GM12878 (cell line): ENCODE measurements around the gene GNG12. TPM values are rescaled to one million over a fixed set of nuclear protein-coding genes. Genes with fewer than 3 reads are reported as not detected.

Experiments
- CEBPB ChIP-seq, 2 experiments: fragments of 150-350 bp in 1 of 2; IDR thresholded peaks; 2 replicates each; pipeline ENCODE4 v1.6.1; 2012 to 2014; ENCODE audit warnings: low read depth in 2 of 2, low read length in 2 of 2, borderline replicate concordance in 1 of 2, inconsistent platforms in 1 of 2
- CHD2 ChIP-seq: IDR thresholded peaks from 2 replicates; pipeline ENCODE4 v1.6.1; 2011; ENCODE audit warnings: low read depth, low read length, improper control_type of control experiment, borderline replicate concordance
- CREM ChIP-seq: IDR thresholded peaks from 2 replicates; pipeline ENCODE4 v1.6.1; 2014; ENCODE audit warnings: antibody characterized with exemption, low read depth
- HDAC2 ChIP-seq: fragments of 200-600 bp; sonication (generic); IDR thresholded peaks from 2 replicates; pipeline ENCODE4 v1.6.1; 2017
- RFX5 ChIP-seq: IDR thresholded peaks from 2 replicates; pipeline ENCODE4 v1.6.1; 2011; ENCODE audit warnings: low read depth, low read length, improper control_type of control experiment
- TBL1XR1 ChIP-seq: IDR thresholded peaks from 2 replicates; pipeline ENCODE4 v1.6.1; 2012; ENCODE audit warnings: low read depth, low read length, improper control_type of control experiment
- WRNIP1 ChIP-seq: IDR thresholded peaks from 2 replicates; pipeline ENCODE4 v1.6.1; 2011; ENCODE audit warnings: low read depth, low read length, improper control_type of control experiment, borderline replicate concordance
- ZNF217 ChIP-seq: fragments of 450-650 bp; IDR thresholded peaks from 2 replicates; pipeline ENCODE4 v1.6.1; 2017; ENCODE audit warnings: antibody characterized with exemption, mild to moderate bottlenecking
- polyA plus RNA-seq, 11 experiments: library from polyadenylated mRNA; depleted of rRNA in 4 of 11; unstranded in 6 of 11; stranded (reverse) in 5 of 11; fragments of >200 nt; fragmentation: Nextera tagmentation in 4 of 11; fragmentation: Illumina TruSeq in 1 of 11; extraction: Ambion mirVana in 4 of 11; extraction: Trizol in 1 of 11; gene quantifications; 1 replicate in 1 of 11; 2 replicates in 10 of 11; pipeline versions ENCODE4 v1.2.1 to v1.2.3, GENCODE V29; 2011 to 2016; ENCODE audit warnings: inconsistent platforms in 2 of 11, missing spikeins in 2 of 11, low read depth in 1 of 11
- total RNA-seq, 4 experiments: library from RNA; depleted of rRNA in 3 of 4; stranded (reverse); fragments of >200 nt in 3 of 4; fragmentation: Illumina TruSeq in 1 of 4; extraction: Trizol in 1 of 4; gene quantifications; 2 replicates each; pipeline versions ENCODE4 v1.2.1 to v1.2.3, GENCODE V29; 2013 to 2021
- TF ChIP-seq, protein P1 (sequence below): fragments of 150-350 bp; IDR thresholded peaks from 2 replicates; pipeline ENCODE4 v1.6.1; 2016; ENCODE audit warnings: low read depth, low read length
- TF ChIP-seq, protein P2 (sequence below): fragments of 450-650 bp; IDR thresholded peaks from 2 replicates; pipeline ENCODE4 v1.6.1; 2017; ENCODE audit warnings: mild to moderate bottlenecking, low read depth, inconsistent platforms; ENCODE audit not compliant: poor library complexity, severe bottlenecking
- TF ChIP-seq, protein P3 (sequence below): fragments of 450-650 bp; IDR thresholded peaks from 2 replicates; pipeline ENCODE4 v1.6.1; 2016; ENCODE audit warnings: mild to moderate bottlenecking
- TF ChIP-seq, protein P4 (sequence below): fragments of 450-650 bp; conservative IDR thresholded peaks from 2 replicates; pipeline ENCODE4 v1.6.1; 2017; ENCODE audit warnings: mild to moderate bottlenecking, moderate library complexity

The GNG12 gene
- total and polyA plus RNA-seq, 10 of the 15 experiments (the other 5 are each of a cell fraction or from before 2014, with no cell fraction given): 0.22 to 32.8 (median 0.35) TPM

DNA sequence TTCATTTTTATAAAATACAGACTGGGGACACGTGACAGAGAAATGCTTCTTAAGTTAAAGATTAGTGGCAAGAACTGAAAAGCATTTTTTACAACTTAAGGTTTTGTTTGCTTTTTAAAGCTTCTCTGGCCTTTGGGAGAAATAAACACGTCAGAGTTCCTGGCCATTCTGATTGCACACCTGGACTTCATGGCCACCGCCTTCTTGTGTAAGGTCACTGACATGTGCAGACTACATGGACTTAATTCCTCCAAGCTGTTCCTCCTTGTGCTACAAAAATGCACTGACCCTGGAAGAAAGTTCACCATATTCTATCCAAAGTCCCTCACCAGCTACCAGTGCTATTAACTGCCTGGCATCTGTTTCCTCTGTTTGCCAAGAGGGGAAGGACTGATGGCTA lies 92.1 kb downstream of the GNG12 start (continued):
- TF ChIP-seq, protein P1, sequence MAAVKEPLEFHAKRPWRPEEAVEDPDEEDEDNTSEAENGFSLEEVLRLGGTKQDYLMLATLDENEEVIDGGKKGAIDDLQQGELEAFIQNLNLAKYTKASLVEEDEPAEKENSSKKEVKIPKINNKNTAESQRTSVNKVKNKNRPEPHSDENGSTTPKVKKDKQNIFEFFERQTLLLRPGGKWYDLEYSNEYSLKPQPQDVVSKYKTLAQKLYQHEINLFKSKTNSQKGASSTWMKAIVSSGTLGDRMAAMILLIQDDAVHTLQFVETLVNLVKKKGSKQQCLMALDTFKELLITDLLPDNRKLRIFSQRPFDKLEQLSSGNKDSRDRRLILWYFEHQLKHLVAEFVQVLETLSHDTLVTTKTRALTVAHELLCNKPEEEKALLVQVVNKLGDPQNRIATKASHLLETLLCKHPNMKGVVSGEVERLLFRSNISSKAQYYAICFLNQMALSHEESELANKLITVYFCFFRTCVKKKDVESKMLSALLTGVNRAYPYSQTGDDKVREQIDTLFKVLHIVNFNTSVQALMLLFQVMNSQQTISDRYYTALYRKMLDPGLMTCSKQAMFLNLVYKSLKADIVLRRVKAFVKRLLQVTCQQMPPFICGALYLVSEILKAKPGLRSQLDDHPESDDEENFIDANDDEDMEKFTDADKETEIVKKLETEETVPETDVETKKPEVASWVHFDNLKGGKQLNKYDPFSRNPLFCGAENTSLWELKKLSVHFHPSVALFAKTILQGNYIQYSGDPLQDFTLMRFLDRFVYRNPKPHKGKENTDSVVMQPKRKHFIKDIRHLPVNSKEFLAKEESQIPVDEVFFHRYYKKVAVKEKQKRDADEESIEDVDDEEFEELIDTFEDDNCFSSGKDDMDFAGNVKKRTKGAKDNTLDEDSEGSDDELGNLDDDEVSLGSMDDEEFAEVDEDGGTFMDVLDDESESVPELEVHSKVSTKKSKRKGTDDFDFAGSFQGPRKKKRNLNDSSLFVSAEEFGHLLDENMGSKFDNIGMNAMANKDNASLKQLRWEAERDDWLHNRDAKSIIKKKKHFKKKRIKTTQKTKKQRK: no peak
- TF ChIP-seq CHD2 (no peak), ZNF217 (no peak), CREM (no peak), WRNIP1 (no peak), CEBPB (IDR thresholded peaks at IDR 0.05; ENCODE audit: borderline replicate concordance in 1 of 2, low read depth in 2 of 2, low read length in 2 of 2) (no peak), TBL1XR1 (no peak), RFX5 (no peak), HDAC2 (no peak)
- TF ChIP-seq, protein P2, sequence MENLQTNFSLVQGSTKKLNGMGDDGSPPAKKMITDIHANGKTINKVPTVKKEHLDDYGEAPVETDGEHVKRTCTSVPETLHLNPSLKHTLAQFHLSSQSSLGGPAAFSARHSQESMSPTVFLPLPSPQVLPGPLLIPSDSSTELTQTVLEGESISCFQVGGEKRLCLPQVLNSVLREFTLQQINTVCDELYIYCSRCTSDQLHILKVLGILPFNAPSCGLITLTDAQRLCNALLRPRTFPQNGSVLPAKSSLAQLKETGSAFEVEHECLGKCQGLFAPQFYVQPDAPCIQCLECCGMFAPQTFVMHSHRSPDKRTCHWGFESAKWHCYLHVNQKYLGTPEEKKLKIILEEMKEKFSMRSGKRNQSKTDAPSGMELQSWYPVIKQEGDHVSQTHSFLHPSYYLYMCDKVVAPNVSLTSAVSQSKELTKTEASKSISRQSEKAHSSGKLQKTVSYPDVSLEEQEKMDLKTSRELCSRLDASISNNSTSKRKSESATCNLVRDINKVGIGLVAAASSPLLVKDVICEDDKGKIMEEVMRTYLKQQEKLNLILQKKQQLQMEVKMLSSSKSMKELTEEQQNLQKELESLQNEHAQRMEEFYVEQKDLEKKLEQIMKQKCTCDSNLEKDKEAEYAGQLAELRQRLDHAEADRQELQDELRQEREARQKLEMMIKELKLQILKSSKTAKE: no peak
- TF ChIP-seq, protein P3, sequence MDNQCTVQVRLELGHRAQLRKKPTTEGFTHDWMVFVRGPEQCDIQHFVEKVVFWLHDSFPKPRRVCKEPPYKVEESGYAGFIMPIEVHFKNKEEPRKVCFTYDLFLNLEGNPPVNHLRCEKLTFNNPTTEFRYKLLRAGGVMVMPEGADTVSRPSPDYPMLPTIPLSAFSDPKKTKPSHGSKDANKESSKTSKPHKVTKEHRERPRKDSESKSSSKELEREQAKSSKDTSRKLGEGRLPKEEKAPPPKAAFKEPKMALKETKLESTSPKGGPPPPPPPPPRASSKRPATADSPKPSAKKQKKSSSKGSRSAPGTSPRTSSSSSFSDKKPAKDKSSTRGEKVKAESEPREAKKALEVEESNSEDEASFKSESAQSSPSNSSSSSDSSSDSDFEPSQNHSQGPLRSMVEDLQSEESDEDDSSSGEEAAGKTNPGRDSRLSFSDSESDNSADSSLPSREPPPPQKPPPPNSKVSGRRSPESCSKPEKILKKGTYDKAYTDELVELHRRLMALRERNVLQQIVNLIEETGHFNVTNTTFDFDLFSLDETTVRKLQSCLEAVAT: no peak
- TF ChIP-seq, protein P4, sequence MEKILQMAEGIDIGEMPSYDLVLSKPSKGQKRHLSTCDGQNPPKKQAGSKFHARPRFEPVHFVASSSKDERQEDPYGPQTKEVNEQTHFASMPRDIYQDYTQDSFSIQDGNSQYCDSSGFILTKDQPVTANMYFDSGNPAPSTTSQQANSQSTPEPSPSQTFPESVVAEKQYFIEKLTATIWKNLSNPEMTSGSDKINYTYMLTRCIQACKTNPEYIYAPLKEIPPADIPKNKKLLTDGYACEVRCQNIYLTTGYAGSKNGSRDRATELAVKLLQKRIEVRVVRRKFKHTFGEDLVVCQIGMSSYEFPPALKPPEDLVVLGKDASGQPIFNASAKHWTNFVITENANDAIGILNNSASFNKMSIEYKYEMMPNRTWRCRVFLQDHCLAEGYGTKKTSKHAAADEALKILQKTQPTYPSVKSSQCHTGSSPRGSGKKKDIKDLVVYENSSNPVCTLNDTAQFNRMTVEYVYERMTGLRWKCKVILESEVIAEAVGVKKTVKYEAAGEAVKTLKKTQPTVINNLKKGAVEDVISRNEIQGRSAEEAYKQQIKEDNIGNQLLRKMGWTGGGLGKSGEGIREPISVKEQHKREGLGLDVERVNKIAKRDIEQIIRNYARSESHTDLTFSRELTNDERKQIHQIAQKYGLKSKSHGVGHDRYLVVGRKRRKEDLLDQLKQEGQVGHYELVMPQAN: no peak
